ENCODE data around the gene VWF.

Gene VWF

GRCh38 chr12:5946388-5946787 is 178.1 kb downstream of the VWF start:
- no peak for DNase-seq (ENCODE audit: low read depth, low spot score)
- no peak overlapping the region for H3K4me3 ChIP-seq (ENCODE audit: low read length)

GRCh38 chr12:5945071-5946008 is 179.1 kb downstream of the VWF start, which contains the start of gene ANO2:
TSS of gene ANO2 (minus strand) at chr12:5945259. CDS start at chr12:5945217, 42 bp downstream.
- DNase-seq (ENCODE audit: low read depth, low spot score) = no peak

GRCh38 chr12:5944688-5945070 is 179.8 kb downstream of the VWF start:
- no peak for DNase-seq (ENCODE audit: low read depth, low spot score)
- no peak overlapping the region for H3K4me3 ChIP-seq (ENCODE audit: low read length)

More at GRCh38 chr12:5945071-5946008, 179.1 kb downstream of the VWF start, which contains the start of gene ANO2:
- no peak within 1 kb of the TSS for H3K4me3 ChIP-seq (ENCODE audit: low read length)

- no peak overlapping the region for H3K4me3 ChIP-seq (ENCODE audit: low read length)
- no peak for DNase-seq (ENCODE audit: low read depth, low spot score)
Measured at GRCh38 chr12:5944053-5944452, 180.4 kb downstream of the VWF start.

GRCh38 chr12:5941907-5942306 is 182.6 kb downstream of the VWF start:
- DNase-seq (ENCODE audit: low read depth, low spot score) = no peak
- no peak overlapping the region for H3K4me3 ChIP-seq (ENCODE audit: low read length)

GRCh38 chr12:5927732-5928516 is 196.5 kb downstream of the VWF start:
- H3K4me3 ChIP-seq (ENCODE audit: low read length) = no peak overlapping the region
- DNase-seq (ENCODE audit: low read depth, low spot score) = no peak

GRCh38 chr12:5925646-5926045 is 198.8 kb downstream of the VWF start:
- no peak overlapping the region for H3K4me3 ChIP-seq (ENCODE audit: low read length)
- DNase-seq (ENCODE audit: low read depth, low spot score) = no peak

GRCh38 chr12:5924342-5924741 is 200.1 kb downstream of the VWF start:
- DNase-seq (ENCODE audit: low read depth, low spot score) = no peak
- no peak overlapping the region for H3K4me3 ChIP-seq (ENCODE audit: low read length)

GRCh38 chr12:5923751-5924150 is 200.7 kb downstream of the VWF start:
- no peak for DNase-seq (ENCODE audit: low read depth, low spot score)
- no peak overlapping the region for H3K4me3 ChIP-seq (ENCODE audit: low read length)

- DNase-seq (ENCODE audit: low read depth, low spot score) = no peak
- no peak overlapping the region for H3K4me3 ChIP-seq (ENCODE audit: low read length)
Measured at GRCh38 chr12:5923043-5923605, 201.3 kb downstream of the VWF start.

GRCh38 chr12:5921966-5922899 is 202.2 kb downstream of the VWF start:
- no peak overlapping the region for H3K4me3 ChIP-seq (ENCODE audit: low read length)
- DNase-seq (ENCODE audit: low read depth, low spot score) = no peak

- no peak for DNase-seq (ENCODE audit: low read depth, low spot score)
- no peak overlapping the region for H3K4me3 ChIP-seq (ENCODE audit: low read length)
Measured at GRCh38 chr12:5921027-5921909, 203.2 kb downstream of the VWF start.

- no peak overlapping the region for H3K4me3 ChIP-seq (ENCODE audit: low read length)
- DNase-seq (ENCODE audit: low read depth, low spot score) = no peak
Measured at GRCh38 chr12:5916785-5917290, 207.6 kb downstream of the VWF start.

GRCh38 chr12:5915511-5915910 is 209.0 kb downstream of the VWF start:
- no peak overlapping the region for H3K4me3 ChIP-seq (ENCODE audit: low read length)
- DNase-seq (ENCODE audit: low read depth, low spot score) = no peak

- no peak overlapping the region for H3K4me3 ChIP-seq (ENCODE audit: low read length)
- no peak for DNase-seq (ENCODE audit: low read depth, low spot score)
Measured at GRCh38 chr12:5914387-5915149, 209.9 kb downstream of the VWF start.

GRCh38 chr12:5913387-5913786 is 211.1 kb downstream of the VWF start:
- no peak for DNase-seq (ENCODE audit: low read depth, low spot score)
- H3K4me3 ChIP-seq (ENCODE audit: low read length) = no peak overlapping the region
